HCT116 (cell line): ENCODE measurements around the gene VWF. TPM values are rescaled to one million over a fixed set of nuclear protein-coding genes. Genes with fewer than 3 reads are reported as not detected.

ENCODE experiments used
- ATAC-seq: fragments of 200-7000 bp; cut with Tn5 transposase; 2 replicates; pipeline ENCODE4 v1.9.1; 2020; ENCODE audit warnings: mild to moderate bottlenecking, moderate library complexity
- BruUV-seq: library from RNA; stranded (reverse); fragments of 400-500 nt; replicated peaks from 2 replicates; lab custom pipeline; 2021; lab: Mats Ljungman, UMichigan
- CTCF ChIA-PET: fragments of 300-600 bp; sonication (Branson Sonifier 250); formaldehyde crosslinking; loops from one replicate; lab custom pipeline; 2021; ENCODE audit warnings: antibody characterized with exemption; lab: Charles Lee
- POLR2A ChIA-PET: fragments of 300-600, 350-600 bp; sonication (Branson Sonifier 250); formaldehyde crosslinking; loops from one replicate; lab custom pipeline; 2021; ENCODE audit warnings: antibody characterized with exemption; lab: Charles Lee
- RAD21 ChIA-PET, 2 experiments: fragments of 300-600 bp; sonication (Branson Sonifier 250); formaldehyde crosslinking; loops; one replicate each; lab custom pipeline; 2023; ENCODE audit warnings: low total read pairs in 2 of 2; ENCODE audit not compliant: uncharacterized antibody in 2 of 2, unreplicated experiment in 2 of 2, low non-redundant PET in 1 of 2; lab: Charles Lee
- DNase-seq: peaks from one replicate; pipeline ENCODE4 v3.0.0-alpha.2; 2010; ENCODE audit warnings: low read depth, low spot score
- H2AFZ ChIP-seq: fragments of 200-600 bp; shearing (Covaris generic), sonication (generic); 2 replicates; pipeline ENCODE4 v1.6.1; 2017; ENCODE audit warnings: low read depth, mixed run types, mixed read lengths, antibody characterized with exemption, low read length; ENCODE audit not compliant: poor library complexity, severe bottlenecking
- H3K27ac ChIP-seq: 2 replicates; pipeline ENCODE4 v1.5.1; 2012; ENCODE audit warnings: low read depth, low read length
- H3K27me3 ChIP-seq: fragments of 200-600 bp; sonication (generic); 2 replicates; pipeline ENCODE4 v1.6.1; 2016; ENCODE audit warnings: mixed run types, low read length, mixed read lengths; ENCODE audit not compliant: insufficient read depth
- H3K36me3 ChIP-seq, 2 experiments: fragments of 200-500 bp in 1 of 2; fragments of 200-600 bp in 1 of 2; sonication (Bioruptor generic) in 1 of 2; sonication (generic) in 1 of 2; 2 replicates each; pipeline versions ENCODE4 v1.5.1 to v1.6.1; 2014 to 2016; ENCODE audit warnings: low read length in 2 of 2, inconsistent platforms in 1 of 2, mixed read lengths in 1 of 2, mixed run types in 1 of 2; ENCODE audit not compliant: insufficient read depth in 2 of 2, control insufficient read depth in 1 of 2
- H3K4me1 ChIP-seq, 2 experiments: fragments of 200-600 bp in 1 of 2; sonication (generic) in 1 of 2; 2 replicates each; pipeline versions ENCODE4 v1.5.1 to v1.6.1; 2012 to 2017; ENCODE audit warnings: low read length in 2 of 2, inconsistent platforms in 1 of 2, mild to moderate bottlenecking in 1 of 2, mixed read lengths in 1 of 2, mixed run types in 1 of 2, moderate library complexity in 1 of 2; ENCODE audit not compliant: insufficient read depth in 2 of 2, control insufficient read depth in 1 of 2
- H3K4me2 ChIP-seq: fragments of 200-600 bp; sonication (generic); 2 replicates; pipeline ENCODE4 v1.6.1; 2017; ENCODE audit warnings: mixed run types, low read length, mixed read lengths
- H3K4me3 ChIP-seq, 2 experiments: fragments of 200-600 bp in 1 of 2; sonication (generic) in 1 of 2; replicated peaks in 1 of 2; 2 replicates each; pipeline ENCODE4 v1.5.1; 2011 to 2016; ENCODE audit warnings: low read length in 2 of 2, control low read depth in 1 of 2, low read depth in 1 of 2, mild to moderate bottlenecking in 1 of 2, mixed read lengths in 1 of 2, mixed run types in 1 of 2
- H3K79me2 ChIP-seq: fragments of 200-600 bp; sonication (generic); 2 replicates; pipeline ENCODE4 v1.6.1; 2017; ENCODE audit warnings: mild to moderate bottlenecking, mixed run types, low read length, moderate library complexity, mixed read lengths; ENCODE audit not compliant: insufficient read depth
- H3K9ac ChIP-seq: fragments of 200-600 bp; sonication (generic); 2 replicates; pipeline ENCODE4 v1.6.1; 2016; ENCODE audit warnings: low read length, mixed read lengths
- H3K9me2 ChIP-seq: fragments of 200-600 bp; sonication (generic), shearing (Covaris generic); 2 replicates; pipeline ENCODE4 v1.6.1; 2017; ENCODE audit warnings: mixed run types, mild to moderate bottlenecking, moderate library complexity; ENCODE audit not compliant: insufficient read depth
- H3K9me3 ChIP-seq, 2 experiments: fragments of 200-500 bp in 1 of 2; fragments of 200-600 bp in 1 of 2; sonication (Bioruptor generic) in 1 of 2; sonication (generic) in 1 of 2; 2 replicates each; pipeline ENCODE4 v1.6.1; 2014 to 2017; ENCODE audit warnings: low read length in 2 of 2, mixed read lengths in 2 of 2, inconsistent platforms in 1 of 2, low read depth in 1 of 2, mild to moderate bottlenecking in 1 of 2, mixed run types in 1 of 2, moderate library complexity in 1 of 2; ENCODE audit not compliant: control insufficient read depth in 1 of 2, insufficient read depth in 1 of 2
- H4K20me1 ChIP-seq: fragments of 200-600 bp; sonication (generic), shearing (Covaris generic); 2 replicates; pipeline ENCODE4 v1.6.1; 2017; ENCODE audit warnings: mixed run types, mild to moderate bottlenecking, moderate library complexity; ENCODE audit not compliant: insufficient read depth
- CEBPB ChIP-seq: IDR thresholded peaks from 2 replicates; pipeline ENCODE4 v1.6.1; 2012; ENCODE audit warnings: low read depth
- FOSL1 ChIP-seq: IDR thresholded peaks from 2 replicates; pipeline ENCODE4 v1.6.1; 2012; ENCODE audit warnings: low read depth
- POLR2A ChIP-seq: IDR thresholded peaks from 2 replicates; pipeline ENCODE4 v1.7.0; 2011; ENCODE audit warnings: borderline replicate concordance; ENCODE audit not compliant: insufficient read depth, insufficient read length; ENCODE audit errors: extremely low read depth
- POLR2AphosphoS5 ChIP-seq: IDR thresholded peaks from 2 replicates; pipeline ENCODE4 v1.6.1; 2011; ENCODE audit warnings: mild to moderate bottlenecking, low read depth, low read length, moderate library complexity
- RAD21 ChIP-seq: IDR thresholded peaks from 2 replicates; pipeline ENCODE4 v1.6.1; 2012; ENCODE audit warnings: low read depth, mild to moderate bottlenecking
- ZNF274 ChIP-seq: fragments of 200-500 bp; sonication (Bioruptor generic); IDR thresholded peaks from 2 replicates; pipeline ENCODE4 v1.6.1; 2014; ENCODE audit warnings: mild to moderate bottlenecking, low read depth, low read length, inconsistent platforms
- intact Hi-C: fragments of 100-400 bp; cut with micrococcal nuclease; formaldehyde crosslinking; loops from 2 replicates; pipeline ENCODE4 v1.10.0; 2022
- total RNA-seq: library from RNA; stranded (reverse); gene quantifications from one replicate; pipeline ENCODE4 v1.2.1, GENCODE V29; 2021; ENCODE audit not compliant: unreplicated experiment
- TF ChIP-seq, protein P1 (sequence below): IDR thresholded peaks from 2 replicates; pipeline ENCODE4 v1.6.1; 2012
- TF ChIP-seq, protein P2 (sequence below): IDR thresholded peaks from 2 replicates; pipeline ENCODE4 v1.6.1; 2012
- TF ChIP-seq, protein P3 (sequence below): IDR thresholded peaks from 2 replicates; pipeline ENCODE4 v1.6.1; 2011; ENCODE audit warnings: mild to moderate bottlenecking, low read length, moderate library complexity; ENCODE audit not compliant: insufficient replicate concordance; ENCODE audit errors: extremely low read depth
- TF ChIP-seq, protein P4 (sequence below): IDR thresholded peaks from 2 replicates; pipeline ENCODE4 v1.6.1; 2012; ENCODE audit warnings: low read depth

The VWF gene
- total RNA-seq, 1 experiment from 2014 or later, result 0.57 TPM

DNA sequence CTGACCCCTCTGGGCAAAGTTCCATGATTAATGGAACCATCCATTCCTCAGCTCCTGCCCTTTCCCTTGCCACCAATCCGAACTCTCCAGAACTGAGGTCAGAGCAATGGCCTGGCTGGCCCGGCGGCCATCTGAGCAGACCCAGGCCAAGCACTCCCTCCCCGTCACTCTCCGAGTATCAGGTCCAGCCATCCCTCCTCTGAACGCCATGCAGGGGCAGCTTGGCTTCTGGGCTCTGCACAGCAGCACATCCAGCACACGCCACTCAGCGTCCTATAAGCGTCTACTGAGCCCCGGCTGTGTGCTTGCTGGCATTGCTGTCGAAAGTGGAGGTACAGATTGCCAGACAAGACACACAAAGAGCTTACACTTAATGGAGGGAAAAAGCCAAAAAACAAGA, 34.3 kb upstream of the VWF start (continued):
- TF ChIP-seq, protein P1, sequence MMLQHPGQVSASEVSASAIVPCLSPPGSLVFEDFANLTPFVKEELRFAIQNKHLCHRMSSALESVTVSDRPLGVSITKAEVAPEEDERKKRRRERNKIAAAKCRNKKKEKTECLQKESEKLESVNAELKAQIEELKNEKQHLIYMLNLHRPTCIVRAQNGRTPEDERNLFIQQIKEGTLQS, result no peak
- TF ChIP-seq, protein P2, sequence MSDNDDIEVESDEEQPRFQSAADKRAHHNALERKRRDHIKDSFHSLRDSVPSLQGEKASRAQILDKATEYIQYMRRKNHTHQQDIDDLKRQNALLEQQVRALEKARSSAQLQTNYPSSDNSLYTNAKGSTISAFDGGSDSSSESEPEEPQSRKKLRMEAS, result no peak
- no peak for TF ChIP-seq ZNF274
- TF ChIP-seq POLR2A, result no peak
- no peak for TF ChIP-seq FOSL1

DNA sequence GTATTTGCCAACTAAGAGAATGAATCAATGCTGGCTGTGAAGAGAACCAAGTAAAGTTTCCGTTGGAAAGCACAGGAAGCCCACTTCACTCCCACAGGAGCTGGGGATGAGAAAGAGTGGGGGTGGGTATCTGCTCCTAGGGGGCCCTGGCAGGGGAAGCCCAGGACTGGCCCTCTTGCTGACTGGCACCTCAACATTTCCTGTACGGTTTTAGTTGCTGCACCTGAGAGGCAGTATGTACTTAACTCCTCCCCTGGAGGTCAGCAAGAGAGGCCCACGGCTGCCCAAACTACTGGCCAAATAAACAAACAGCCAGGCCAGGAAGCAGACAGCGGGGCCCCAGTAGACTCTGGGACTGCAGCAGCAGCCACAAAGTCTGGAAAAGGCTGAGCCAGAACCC, 33.8 kb upstream of the VWF start:
- no peak overlapping the region for H2AFZ ChIP-seq
- intact Hi-C loops, result no loop called here
- H3K36me3 ChIP-seq, result no peaks in the 10 kb centered on the region
- ChIA-PET CTCF (no interaction called here), POLR2A (no interaction called here), RAD21 (interaction anchor here in 1 of 2 experiments (0.6 kb wide), 1 partner anchor 126 kb away, joined by 3 read pairs; no protein-coding TSS in a partner anchor)
- no peaks in the 10 kb centered on the region for H3K9me3 ChIP-seq
- H4K20me1 ChIP-seq, result no peaks in the 10 kb centered on the region
- H3K9ac ChIP-seq, result no peak overlapping the region
- ATAC-seq (no peak), DNase-seq (no peak)
- H3K4me1 ChIP-seq, result peaks cover 2 to 3% of the 10 kb centered on the region in 2 experiments; a peak in 1 of 4 replicates
- H3K4me2 ChIP-seq, result no peak overlapping the region
- BruUV-seq, result no TSS peak
- no peak overlapping the region for H3K27ac ChIP-seq
- no peaks in the 10 kb centered on the region for H3K9me2 ChIP-seq
- no peaks in the 10 kb centered on the region for H3K27me3 ChIP-seq
- H3K79me2 ChIP-seq, result no peaks in the 10 kb centered on the region
- H3K4me3 ChIP-seq, result no peak overlapping the region
- TF ChIP-seq, protein P3, sequence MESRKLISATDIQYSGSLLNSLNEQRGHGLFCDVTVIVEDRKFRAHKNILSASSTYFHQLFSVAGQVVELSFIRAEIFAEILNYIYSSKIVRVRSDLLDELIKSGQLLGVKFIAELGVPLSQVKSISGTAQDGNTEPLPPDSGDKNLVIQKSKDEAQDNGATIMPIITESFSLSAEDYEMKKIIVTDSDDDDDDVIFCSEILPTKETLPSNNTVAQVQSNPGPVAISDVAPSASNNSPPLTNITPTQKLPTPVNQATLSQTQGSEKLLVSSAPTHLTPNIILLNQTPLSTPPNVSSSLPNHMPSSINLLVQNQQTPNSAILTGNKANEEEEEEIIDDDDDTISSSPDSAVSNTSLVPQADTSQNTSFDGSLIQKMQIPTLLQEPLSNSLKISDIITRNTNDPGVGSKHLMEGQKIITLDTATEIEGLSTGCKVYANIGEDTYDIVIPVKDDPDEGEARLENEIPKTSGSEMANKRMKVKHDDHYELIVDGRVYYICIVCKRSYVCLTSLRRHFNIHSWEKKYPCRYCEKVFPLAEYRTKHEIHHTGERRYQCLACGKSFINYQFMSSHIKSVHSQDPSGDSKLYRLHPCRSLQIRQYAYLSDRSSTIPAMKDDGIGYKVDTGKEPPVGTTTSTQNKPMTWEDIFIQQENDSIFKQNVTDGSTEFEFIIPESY, result no peak
- TF ChIP-seq RAD21 (no peak), POLR2AphosphoS5 (no peak), FOSL1 (no peak), CEBPB (no peak)
- TF ChIP-seq, protein P4, sequence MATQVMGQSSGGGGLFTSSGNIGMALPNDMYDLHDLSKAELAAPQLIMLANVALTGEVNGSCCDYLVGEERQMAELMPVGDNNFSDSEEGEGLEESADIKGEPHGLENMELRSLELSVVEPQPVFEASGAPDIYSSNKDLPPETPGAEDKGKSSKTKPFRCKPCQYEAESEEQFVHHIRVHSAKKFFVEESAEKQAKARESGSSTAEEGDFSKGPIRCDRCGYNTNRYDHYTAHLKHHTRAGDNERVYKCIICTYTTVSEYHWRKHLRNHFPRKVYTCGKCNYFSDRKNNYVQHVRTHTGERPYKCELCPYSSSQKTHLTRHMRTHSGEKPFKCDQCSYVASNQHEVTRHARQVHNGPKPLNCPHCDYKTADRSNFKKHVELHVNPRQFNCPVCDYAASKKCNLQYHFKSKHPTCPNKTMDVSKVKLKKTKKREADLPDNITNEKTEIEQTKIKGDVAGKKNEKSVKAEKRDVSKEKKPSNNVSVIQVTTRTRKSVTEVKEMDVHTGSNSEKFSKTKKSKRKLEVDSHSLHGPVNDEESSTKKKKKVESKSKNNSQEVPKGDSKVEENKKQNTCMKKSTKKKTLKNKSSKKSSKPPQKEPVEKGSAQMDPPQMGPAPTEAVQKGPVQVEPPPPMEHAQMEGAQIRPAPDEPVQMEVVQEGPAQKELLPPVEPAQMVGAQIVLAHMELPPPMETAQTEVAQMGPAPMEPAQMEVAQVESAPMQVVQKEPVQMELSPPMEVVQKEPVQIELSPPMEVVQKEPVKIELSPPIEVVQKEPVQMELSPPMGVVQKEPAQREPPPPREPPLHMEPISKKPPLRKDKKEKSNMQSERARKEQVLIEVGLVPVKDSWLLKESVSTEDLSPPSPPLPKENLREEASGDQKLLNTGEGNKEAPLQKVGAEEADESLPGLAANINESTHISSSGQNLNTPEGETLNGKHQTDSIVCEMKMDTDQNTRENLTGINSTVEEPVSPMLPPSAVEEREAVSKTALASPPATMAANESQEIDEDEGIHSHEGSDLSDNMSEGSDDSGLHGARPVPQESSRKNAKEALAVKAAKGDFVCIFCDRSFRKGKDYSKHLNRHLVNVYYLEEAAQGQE, result no peak
